ENCODE results near the gene ADPRH. TPM values are rescaled to one million over a fixed set of nuclear protein-coding genes. Genes with fewer than 3 reads are reported as not detected.
A peak's percentile ranks its signal among the peaks of the same experiment; 100 is the strongest.

ADPRH gene
- total and polyA plus RNA-seq, 7 donors, result 1.2 to 11.6 (median 7.2) TPM

DNA sequence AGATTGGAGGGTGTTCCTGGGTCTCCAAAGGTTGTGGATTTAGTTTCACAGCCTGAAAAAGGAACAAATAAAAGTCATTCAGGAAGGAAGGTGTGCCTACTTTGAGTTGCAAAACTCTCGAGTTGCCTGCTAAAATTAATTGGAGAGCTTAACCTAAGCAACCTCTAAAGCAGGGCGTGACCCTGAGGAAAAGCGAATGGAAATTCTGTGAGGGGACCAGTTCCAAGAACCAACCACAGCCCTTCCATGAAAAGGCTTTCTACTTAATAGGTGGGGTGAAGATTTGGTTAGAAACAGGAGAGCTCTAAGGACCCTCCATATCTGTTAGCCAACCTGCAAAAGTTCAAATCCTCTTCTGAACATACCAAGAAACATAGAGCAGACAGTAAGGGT, 21.4 kb upstream of the ADPRH start:
- Histone ChIP-seq H3K9me3 (no peaks in the 10 kb centered on the region), H3K27ac (no peak overlapping the region), H3K36me3 (no peaks in the 10 kb centered on the region), H3K4me1 (no peaks in the 10 kb centered on the region), H3K4me3 (no peak overlapping the region), H3K27me3 (no peaks in the 10 kb centered on the region)
- TF ChIP-seq POLR2A (IDR thresholded peaks at IDR 0.05), result no peak
- no peak for TF ChIP-seq POLR2AphosphoS5 (IDR thresholded peaks at IDR 0.05)
- TF ChIP-seq EP300 (IDR thresholded peaks at IDR 0.05), result no peak
- TF ChIP-seq, protein P1, sequence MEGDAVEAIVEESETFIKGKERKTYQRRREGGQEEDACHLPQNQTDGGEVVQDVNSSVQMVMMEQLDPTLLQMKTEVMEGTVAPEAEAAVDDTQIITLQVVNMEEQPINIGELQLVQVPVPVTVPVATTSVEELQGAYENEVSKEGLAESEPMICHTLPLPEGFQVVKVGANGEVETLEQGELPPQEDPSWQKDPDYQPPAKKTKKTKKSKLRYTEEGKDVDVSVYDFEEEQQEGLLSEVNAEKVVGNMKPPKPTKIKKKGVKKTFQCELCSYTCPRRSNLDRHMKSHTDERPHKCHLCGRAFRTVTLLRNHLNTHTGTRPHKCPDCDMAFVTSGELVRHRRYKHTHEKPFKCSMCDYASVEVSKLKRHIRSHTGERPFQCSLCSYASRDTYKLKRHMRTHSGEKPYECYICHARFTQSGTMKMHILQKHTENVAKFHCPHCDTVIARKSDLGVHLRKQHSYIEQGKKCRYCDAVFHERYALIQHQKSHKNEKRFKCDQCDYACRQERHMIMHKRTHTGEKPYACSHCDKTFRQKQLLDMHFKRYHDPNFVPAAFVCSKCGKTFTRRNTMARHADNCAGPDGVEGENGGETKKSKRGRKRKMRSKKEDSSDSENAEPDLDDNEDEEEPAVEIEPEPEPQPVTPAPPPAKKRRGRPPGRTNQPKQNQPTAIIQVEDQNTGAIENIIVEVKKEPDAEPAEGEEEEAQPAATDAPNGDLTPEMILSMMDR (IDR thresholded peaks at IDR 0.05), result no peak
- WGBS, 2 donors, result 62 to 70% methylated on average over 3 of the region's 3 CpGs
- no peak for DNase-seq
- intact Hi-C loops (cut with DNase I), result no loop called here

DNA sequence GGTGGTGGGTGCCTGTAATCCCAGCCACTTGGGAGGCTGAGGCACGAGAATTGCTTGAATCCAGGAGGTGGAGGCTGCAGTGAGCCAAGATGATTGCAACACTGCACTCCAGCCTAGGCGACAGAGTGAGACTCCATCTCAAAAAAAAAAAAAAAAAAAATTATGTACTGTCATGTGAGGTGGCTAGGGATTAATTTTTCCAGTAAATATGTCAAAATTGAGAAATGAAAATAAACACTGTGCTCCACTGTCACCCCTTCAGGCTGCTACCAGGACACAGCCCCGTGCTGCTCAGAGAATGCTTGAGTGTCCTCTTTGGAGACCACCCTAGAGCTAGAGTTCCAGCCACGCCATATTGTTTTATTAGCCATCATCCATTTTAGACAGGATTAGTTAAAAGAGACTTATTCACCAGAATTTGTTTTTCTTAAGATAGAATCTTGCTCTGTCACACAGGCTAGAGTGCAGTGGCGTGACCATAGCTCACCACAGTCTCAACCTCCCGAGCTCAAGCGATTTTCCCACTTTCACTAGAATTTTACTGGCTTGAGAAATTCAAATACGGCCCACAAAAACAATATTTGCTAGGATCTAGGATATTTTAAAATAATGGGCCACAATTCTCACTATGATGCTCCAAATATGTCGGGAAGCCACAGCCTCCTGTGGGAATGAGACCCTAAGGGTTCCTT, 20.5 kb upstream of the ADPRH start:
- Histone ChIP-seq H3K9me3 (no peaks in the 10 kb centered on the region), H3K27me3 (no peaks in the 10 kb centered on the region), H3K4me3 (no peak overlapping the region), H3K36me3 (no peaks in the 10 kb centered on the region), H3K4me1 (no peaks in the 10 kb centered on the region), H3K27ac (no peak overlapping the region)
- intact Hi-C loops (cut with DNase I), result no loop called here
- TF ChIP-seq, protein P1 (IDR thresholded peaks at IDR 0.05), result no peak
- TF ChIP-seq POLR2AphosphoS5 (IDR thresholded peaks at IDR 0.05) (no peak), POLR2A (IDR thresholded peaks at IDR 0.05) (no peak), EP300 (IDR thresholded peaks at IDR 0.05) (no peak)
- 86% methylated on average over 9 of the region's 9 CpGs for WGBS, 2 donors
- DNase-seq, result no peak

DNA sequence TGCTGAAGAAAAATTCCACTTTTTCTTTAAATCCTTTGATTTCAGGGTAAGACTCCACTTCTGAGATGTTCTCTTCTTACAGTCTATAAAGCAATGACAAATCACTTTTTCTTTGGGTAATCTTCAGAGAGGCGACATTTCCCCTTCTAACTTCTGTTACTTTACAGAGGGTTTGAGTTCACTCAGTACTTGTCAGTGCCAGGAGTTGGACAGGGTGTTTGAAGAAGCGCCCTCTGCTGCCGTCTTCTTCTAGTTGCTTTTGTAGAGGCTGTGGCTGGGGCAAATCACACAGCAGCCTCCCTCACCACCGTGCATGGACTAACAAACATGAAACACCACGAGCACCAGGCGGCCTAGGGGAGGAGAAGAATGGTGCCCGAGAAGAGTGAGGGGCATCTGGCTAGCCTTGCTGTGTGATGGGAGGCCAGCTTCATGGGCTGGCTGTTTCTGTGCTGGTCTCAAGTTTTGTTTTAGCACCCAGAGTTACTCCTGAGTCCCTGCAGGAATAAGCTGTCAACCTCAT, 19.8 kb upstream of the ADPRH start, which contains the start of gene CD80:
Gene CD80 (minus strand): TSS at position 174 of the 523 bp plus-strand sequence. CDS start 1,886 bp downstream, outside the sequence.
- Histone ChIP-seq H3K27ac (no peak within 1 kb of the TSS), H3K4me1 (no peaks in the 10 kb centered on the region), H3K36me3 (no peaks in the 10 kb centered on the region), H3K27me3 (no peaks in the 10 kb centered on the region), H3K9me3 (no peaks in the 10 kb centered on the region), H3K4me3 (no peak within 1 kb of the TSS)
- intact Hi-C loops (cut with DNase I), result no loop called here
- peak; percentile 73 for DNase-seq
- WGBS, 2 donors, result 10 to 20% methylated on average over 7 of the region's 7 CpGs
- no peak for TF ChIP-seq POLR2A (IDR thresholded peaks at IDR 0.05)
- TF ChIP-seq, protein P1 (IDR thresholded peaks at IDR 0.05), result peak in 1 of 4 experiments; percentile 9
- no peak for TF ChIP-seq POLR2AphosphoS5 (IDR thresholded peaks at IDR 0.05)

DNA sequence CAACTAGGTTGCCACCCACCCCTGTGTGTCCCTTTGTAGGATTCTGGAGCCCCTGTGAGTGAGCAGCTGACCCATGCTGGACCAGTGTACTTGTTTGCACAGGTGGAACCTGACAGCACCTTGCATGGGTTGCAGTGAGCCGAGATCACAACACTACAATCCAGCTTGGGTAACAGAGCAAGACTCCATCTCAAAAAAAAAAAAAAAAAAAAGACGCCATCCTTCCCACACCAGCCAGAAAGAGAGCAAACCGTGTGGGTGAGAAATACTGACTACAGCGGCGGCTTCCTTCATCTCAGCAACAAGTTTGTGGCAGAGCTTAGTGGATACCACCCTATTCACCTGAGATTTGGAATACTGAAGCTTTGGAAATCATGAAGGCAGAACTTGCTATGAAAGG, 19.1 kb upstream of the ADPRH start:
- intact Hi-C loops (cut with DNase I), result no loop called here
- no peak for DNase-seq
- Histone ChIP-seq H3K27me3 (no peaks in the 10 kb centered on the region), H3K9me3 (no peaks in the 10 kb centered on the region), H3K4me3 (no peak overlapping the region), H3K4me1 (no peaks in the 10 kb centered on the region), H3K27ac (no peak overlapping the region), H3K36me3 (no peaks in the 10 kb centered on the region)
- WGBS, 2 donors, result 86 to 89% methylated on average over 5 of the region's 5 CpGs
- no peak for TF ChIP-seq POLR2A (IDR thresholded peaks at IDR 0.05)
- no peak for TF ChIP-seq EP300 (IDR thresholded peaks at IDR 0.05)
- TF ChIP-seq, protein P1 (IDR thresholded peaks at IDR 0.05), result no peak
- no peak for TF ChIP-seq POLR2AphosphoS5 (IDR thresholded peaks at IDR 0.05)
